ENCODE results near the gene FOXP2. TPM values are rescaled to one million over a fixed set of nuclear protein-coding genes. Genes with fewer than 3 reads are reported as not detected.
"Not testable (repeated sequence)": the region's sequence is repeated elsewhere in the genome, so short reads cannot be mapped to it uniquely, and the experiment has no call there.

FOXP2 gene
- total and polyA plus RNA-seq, 2 donors (not counting 1 experiment from before 2014, with no cell fraction given), result not detected

GRCh38 chr7:114574384-114574783 lies 159.8 kb downstream of the FOXP2 start:
- Histone ChIP-seq H3K36me3 (replicated peaks in 1 of 2; ENCODE audit: control extremely low read depth in 1 of 2, control insufficient read depth in 1 of 2, extremely low read depth in 1 of 2, insufficient read depth in 2 of 2, low read length in 1 of 2) (no peaks in the 10 kb centered on the region), H3K79me2 (ENCODE audit: control insufficient read depth, insufficient read depth, low read length) (no peaks in the 10 kb centered on the region), H3K9me3 (ENCODE audit: control extremely low read depth in 1 of 3, control insufficient read depth in 2 of 3, insufficient read depth in 1 of 3, low read length in 2 of 3) (no peaks in the 10 kb centered on the region), H2AFZ (ENCODE audit: insufficient read depth, low read depth, low read length, poor library complexity, severe bottlenecking) (no peak overlapping the region), H3K27me3 (replicated peaks in 1 of 4; ENCODE audit: control extremely low read depth in 1 of 4, control insufficient read depth in 3 of 4, insufficient read depth in 4 of 4, low read length in 3 of 4) (no peaks in the 10 kb centered on the region), H4K20me1 (ENCODE audit: control insufficient read depth, insufficient read depth, low read length, poor library complexity, severe bottlenecking) (no peaks in the 10 kb centered on the region), H3K4me3 (ENCODE audit: control extremely low read depth in 1 of 5, extremely low read depth in 1 of 5, insufficient read depth in 1 of 5, low read depth in 2 of 5, low read length in 4 of 5) (no peak overlapping the region), H3K27ac (ENCODE audit: low read length in 2 of 2) (no peak overlapping the region), H3K9ac (ENCODE audit: low read length) (no peak overlapping the region), H3K4me2 (replicated peaks; ENCODE audit: low read depth, low read length, poor library complexity, severe bottlenecking) (no peak overlapping the region), H3K4me1 (ENCODE audit: control insufficient read depth in 2 of 2, insufficient read depth in 2 of 2, low read length in 2 of 2) (no peaks in the 10 kb centered on the region)
- intact Hi-C loops (cut with micrococcal nuclease), result no loop called here
- H3K27ac Mint-ChIP-seq, result no peak overlapping the region
- ATAC-seq (ENCODE audit: low read depth), result no peak
- ChIA-PET POLR2A (no interaction called here), CTCF (no interaction called here)
- no peaks in the 10 kb centered on the region for H3K27me3 Mint-ChIP-seq
- TF ChIP-seq EZH2 (IDR thresholded peaks at IDR 0.05; ENCODE audit: borderline replicate concordance, insufficient read depth, low read depth, low read length, poor library complexity, severe bottlenecking), result no peak
- TF ChIP-seq, protein P1, sequence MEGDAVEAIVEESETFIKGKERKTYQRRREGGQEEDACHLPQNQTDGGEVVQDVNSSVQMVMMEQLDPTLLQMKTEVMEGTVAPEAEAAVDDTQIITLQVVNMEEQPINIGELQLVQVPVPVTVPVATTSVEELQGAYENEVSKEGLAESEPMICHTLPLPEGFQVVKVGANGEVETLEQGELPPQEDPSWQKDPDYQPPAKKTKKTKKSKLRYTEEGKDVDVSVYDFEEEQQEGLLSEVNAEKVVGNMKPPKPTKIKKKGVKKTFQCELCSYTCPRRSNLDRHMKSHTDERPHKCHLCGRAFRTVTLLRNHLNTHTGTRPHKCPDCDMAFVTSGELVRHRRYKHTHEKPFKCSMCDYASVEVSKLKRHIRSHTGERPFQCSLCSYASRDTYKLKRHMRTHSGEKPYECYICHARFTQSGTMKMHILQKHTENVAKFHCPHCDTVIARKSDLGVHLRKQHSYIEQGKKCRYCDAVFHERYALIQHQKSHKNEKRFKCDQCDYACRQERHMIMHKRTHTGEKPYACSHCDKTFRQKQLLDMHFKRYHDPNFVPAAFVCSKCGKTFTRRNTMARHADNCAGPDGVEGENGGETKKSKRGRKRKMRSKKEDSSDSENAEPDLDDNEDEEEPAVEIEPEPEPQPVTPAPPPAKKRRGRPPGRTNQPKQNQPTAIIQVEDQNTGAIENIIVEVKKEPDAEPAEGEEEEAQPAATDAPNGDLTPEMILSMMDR (IDR thresholded peaks at IDR 0.05), result no peak
- no peak overlapping the region for H3K4me3 Mint-ChIP-seq
- no peak for DNase-seq
- no peaks in the 10 kb centered on the region for H3K9me3 Mint-ChIP-seq (ENCODE audit: insufficient read depth)
- WGBS (ENCODE audit: insufficient coverage), result 92% methylated on average over 2 of the region's 2 CpGs
- no peaks in the 10 kb centered on the region for H3K4me1 Mint-ChIP-seq

DNA sequence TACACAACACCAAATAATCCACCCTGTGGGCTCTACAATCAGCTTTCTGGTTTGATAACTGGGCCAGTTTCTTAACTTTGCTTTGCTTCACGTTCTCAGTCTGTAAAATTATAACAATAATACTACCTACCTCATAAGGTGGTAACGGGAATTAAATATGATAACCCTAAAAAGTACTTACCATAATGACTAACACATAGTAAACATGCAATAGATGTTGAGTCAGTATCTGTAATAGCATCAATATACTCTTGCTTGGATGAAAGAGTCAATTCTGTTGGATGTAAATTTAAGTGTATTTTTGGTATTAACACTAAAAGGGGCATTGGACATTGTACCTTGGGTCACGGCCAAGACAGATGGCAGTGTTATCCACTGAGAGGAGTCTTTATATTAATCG lies 160.5 kb downstream of the FOXP2 start:
- no peaks in the 10 kb centered on the region for H4K20me1 ChIP-seq (ENCODE audit: control insufficient read depth, insufficient read depth, low read length, poor library complexity, severe bottlenecking)
- ChIA-PET CTCF (no interaction called here), POLR2A (no interaction called here)
- no peak overlapping the region for H3K9ac ChIP-seq (ENCODE audit: low read length)
- no peaks in the 10 kb centered on the region for H3K4me1 ChIP-seq (ENCODE audit: control insufficient read depth in 2 of 2, insufficient read depth in 2 of 2, low read length in 2 of 2)
- H3K27ac ChIP-seq (ENCODE audit: low read length in 2 of 2), result no peak overlapping the region
- no peaks in the 10 kb centered on the region for H3K36me3 ChIP-seq (replicated peaks in 1 of 2; ENCODE audit: control extremely low read depth in 1 of 2, control insufficient read depth in 1 of 2, extremely low read depth in 1 of 2, insufficient read depth in 2 of 2, low read length in 1 of 2)
- Mint-ChIP-seq H3K9me3 (ENCODE audit: insufficient read depth) (no peaks in the 10 kb centered on the region), H3K27me3 (no peaks in the 10 kb centered on the region), H3K4me1 (no peaks in the 10 kb centered on the region), H3K27ac (no peak overlapping the region), H3K4me3 (no peak overlapping the region)
- H3K79me2 ChIP-seq (ENCODE audit: control insufficient read depth, insufficient read depth, low read length), result no peaks in the 10 kb centered on the region
- H3K27me3 ChIP-seq (replicated peaks in 1 of 4; ENCODE audit: control extremely low read depth in 1 of 4, control insufficient read depth in 3 of 4, insufficient read depth in 4 of 4, low read length in 3 of 4), result no peaks in the 10 kb centered on the region
- TF ChIP-seq, protein P1 (IDR thresholded peaks at IDR 0.05), result no peak
- no peak for TF ChIP-seq EZH2 (IDR thresholded peaks at IDR 0.05; ENCODE audit: borderline replicate concordance, insufficient read depth, low read depth, low read length, poor library complexity, severe bottlenecking)
- no peak for DNase-seq
- intact Hi-C loops (cut with micrococcal nuclease), result no loop called here
- no peak overlapping the region for H3K4me2 ChIP-seq (replicated peaks; ENCODE audit: low read depth, low read length, poor library complexity, severe bottlenecking)
- no CpG with 5 or more reads among the region's 4 CpGs for WGBS (ENCODE audit: insufficient coverage)
- H2AFZ ChIP-seq (ENCODE audit: insufficient read depth, low read depth, low read length, poor library complexity, severe bottlenecking), result no peak overlapping the region
- no peak overlapping the region for H3K4me3 ChIP-seq (ENCODE audit: control extremely low read depth in 1 of 5, extremely low read depth in 1 of 5, insufficient read depth in 1 of 5, low read depth in 2 of 5, low read length in 4 of 5)
- no peaks in the 10 kb centered on the region for H3K9me3 ChIP-seq (ENCODE audit: control extremely low read depth in 1 of 3, control insufficient read depth in 2 of 3, insufficient read depth in 1 of 3, low read length in 2 of 3)
- no peak for ATAC-seq (ENCODE audit: low read depth)

GRCh38 chr7:114580963-114581362 lies 166.3 kb downstream of the FOXP2 start:
- DNase-seq; H3K27ac Mint-ChIP-seq; H3K27me3 Mint-ChIP-seq; H3K27me3 ChIP-seq (replicated peaks in 1 of 4; ENCODE audit: control extremely low read depth in 1 of 4, control insufficient read depth in 3 of 4, insufficient read depth in 4 of 4, low read length in 3 of 4); ATAC-seq (ENCODE audit: low read depth); H4K20me1 ChIP-seq (ENCODE audit: control insufficient read depth, insufficient read depth, low read length, poor library complexity, severe bottlenecking); H3K4me2 ChIP-seq (replicated peaks; ENCODE audit: low read depth, low read length, poor library complexity, severe bottlenecking); H3K36me3 ChIP-seq (replicated peaks in 1 of 2; ENCODE audit: control extremely low read depth in 1 of 2, control insufficient read depth in 1 of 2, extremely low read depth in 1 of 2, insufficient read depth in 2 of 2, low read length in 1 of 2); POLR2A ChIA-PET; H3K79me2 ChIP-seq (ENCODE audit: control insufficient read depth, insufficient read depth, low read length); H3K4me1 Mint-ChIP-seq; CTCF ChIA-PET; H3K9me3 ChIP-seq (ENCODE audit: control extremely low read depth in 1 of 3, control insufficient read depth in 2 of 3, insufficient read depth in 1 of 3, low read length in 2 of 3); H3K4me3 ChIP-seq (ENCODE audit: control extremely low read depth in 1 of 5, extremely low read depth in 1 of 5, insufficient read depth in 1 of 5, low read depth in 2 of 5, low read length in 4 of 5); H3K4me1 ChIP-seq (ENCODE audit: control insufficient read depth in 2 of 2, insufficient read depth in 2 of 2, low read length in 2 of 2); H3K9ac ChIP-seq (ENCODE audit: low read length); H3K4me3 Mint-ChIP-seq; H2AFZ ChIP-seq (ENCODE audit: insufficient read depth, low read depth, low read length, poor library complexity, severe bottlenecking); intact Hi-C loops (cut with micrococcal nuclease); H3K9me3 Mint-ChIP-seq (ENCODE audit: insufficient read depth); H3K27ac ChIP-seq (ENCODE audit: low read length in 2 of 2): not testable (repeated sequence)
- WGBS (ENCODE audit: insufficient coverage), result no CpG with 5 or more reads among the region's 3 CpGs

Data from B cell (primary cell).